GM18867 (cell line): ENCODE data around the gene ADAM17.

Source experiments
- ATAC-seq: cut with Tn5 transposase; IDR thresholded peaks from one replicate; pipeline ENCODE4 v1.9.1; 2021; ENCODE audit warnings: mild to moderate bottlenecking, moderate library complexity; ENCODE audit not compliant: unreplicated experiment

ADAM17 gene

GRCh38 chr2:9474361-9475057, 81.1 kb downstream of the ADAM17 start, which contains the start of gene IAH1:
TSS of gene IAH1 (plus strand) at chr2:9474551. CDS start at chr2:9474567, 16 bp downstream.
- ATAC-seq: peak; percentile 87

GRCh38 chr2:9473985-9474360, 81.7 kb downstream of the ADAM17 start:
- no peak for ATAC-seq

GRCh38 chr2:9473308-9473984, 82.2 kb downstream of the ADAM17 start:
- no peak for ATAC-seq

- ATAC-seq: no peak
Measured at GRCh38 chr2:9472511-9472910, 83.1 kb downstream of the ADAM17 start.

GRCh38 chr2:9471206-9471605, 84.4 kb downstream of the ADAM17 start:
- no peak for ATAC-seq

- ATAC-seq: no peak
Measured at GRCh38 chr2:9467687-9468086, 87.9 kb downstream of the ADAM17 start.

- ATAC-seq: no peak
Measured at GRCh38 chr2:9466147-9466683, 89.4 kb downstream of the ADAM17 start.

GRCh38 chr2:9465170-9465569, 90.5 kb downstream of the ADAM17 start:
- no peak for ATAC-seq

GRCh38 chr2:9463698-9464034, 92.0 kb downstream of the ADAM17 start:
- ATAC-seq: no peak

GRCh38 chr2:9462886-9463697, 92.5 kb downstream of the ADAM17 start:
- no peak for ATAC-seq

- no peak for ATAC-seq
Measured at GRCh38 chr2:9462313-9462712, 93.3 kb downstream of the ADAM17 start.

- ATAC-seq: no peak
Measured at GRCh38 chr2:9461079-9461478, 94.6 kb downstream of the ADAM17 start.

- no peak for ATAC-seq
Measured at GRCh38 chr2:9460441-9461017, 95.1 kb downstream of the ADAM17 start.

GRCh38 chr2:9451231-9451630, 104.4 kb downstream of the ADAM17 start:
- ATAC-seq: no peak

GRCh38 chr2:9445089-9445488, 110.5 kb downstream of the ADAM17 start:
- ATAC-seq: no peak

- ATAC-seq: no peak
Measured at GRCh38 chr2:9443526-9443925, 112.1 kb downstream of the ADAM17 start.

- no peak for ATAC-seq
Measured at GRCh38 chr2:9441556-9441955, 114.1 kb downstream of the ADAM17 start.

GRCh38 chr2:9440058-9440727, 115.4 kb downstream of the ADAM17 start:
- ATAC-seq: no peak

- no peak for ATAC-seq
Measured at GRCh38 chr2:9439536-9439935, 116.1 kb downstream of the ADAM17 start.
